ENCODE measurements around the gene CMTR1.

CMTR1 gene

DNA sequence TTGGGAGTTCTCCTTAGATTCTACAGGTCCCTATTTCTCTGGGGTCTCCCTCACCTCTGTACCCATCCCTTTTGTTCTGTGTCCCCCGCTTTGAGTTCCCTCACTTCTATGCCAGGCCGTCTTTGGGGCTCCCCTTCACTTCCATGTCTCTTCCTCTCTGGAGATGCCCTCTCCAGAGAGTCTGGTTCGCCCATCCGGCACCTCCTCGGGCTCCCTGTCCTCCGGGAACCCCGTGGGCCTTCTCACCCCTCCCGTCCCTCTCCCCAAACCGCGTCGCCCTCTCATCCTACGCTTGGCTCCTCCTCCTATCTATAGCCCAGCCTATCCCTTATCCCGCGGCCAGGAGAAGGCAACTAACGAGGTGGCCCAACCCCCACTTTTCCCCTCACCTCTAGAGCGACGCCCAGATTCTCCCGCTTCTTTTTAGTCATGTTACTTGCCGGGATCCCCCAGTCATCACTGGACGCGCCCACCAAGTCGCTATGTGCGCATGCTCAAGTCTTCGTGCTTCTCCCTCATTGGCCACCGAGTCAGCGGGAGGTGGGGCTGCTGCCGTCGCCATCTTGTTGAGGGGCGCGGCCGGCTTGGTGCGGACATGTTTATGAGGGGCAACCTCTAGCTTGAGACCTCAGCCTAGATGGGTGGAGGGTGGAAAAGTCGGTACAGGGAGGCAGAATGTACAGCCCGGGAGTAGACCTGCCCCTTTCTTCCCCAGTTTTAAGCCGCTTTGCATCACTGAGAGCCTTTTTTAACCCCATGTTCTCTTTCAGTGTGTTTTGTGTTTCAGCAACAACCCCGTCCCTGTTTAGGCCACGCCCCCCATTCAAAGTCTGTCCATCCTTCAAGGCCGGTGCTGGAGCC, 66.6 kb downstream of the CMTR1 start, which contains the start of gene CCDC167 (continued):
- 0 out of 2 replicates have a peak, but pooled peaks have one; percentile 11 for TF ChIP-seq ZNF558 (tag by site-specific recombination; IDR thresholded peaks at IDR 0.05)
- TF ChIP-seq ZFP69B (tag by site-specific recombination; IDR thresholded peaks at IDR 0.05): peak; percentile 25; the same call in 1 of the 2 replicates
- no peak for TF ChIP-seq ZNF792 (tag by site-specific recombination; IDR thresholded peaks at IDR 0.05)
- peak; percentile 94 for TF ChIP-seq MEIS1 (CRISPR knock-in tag; IDR thresholded peaks at IDR 0.05; ENCODE audit: borderline replicate concordance)
- TF ChIP-seq RBAK (tag by site-specific recombination; IDR thresholded peaks at IDR 0.05): no peak
- 0 out of 2 replicates have a peak, but pooled peaks have one; percentile 33 for TF ChIP-seq ZNF777 (tag by site-specific recombination; IDR thresholded peaks at IDR 0.05; ENCODE audit: borderline replicate concordance)
- TF ChIP-seq ZNF621 (tag by site-specific recombination; IDR thresholded peaks at IDR 0.05): no peak
- TF ChIP-seq ZNF768 (tag by site-specific recombination; IDR thresholded peaks at IDR 0.05): no peak
- no peak for TF ChIP-seq ZNF529 (tag by site-specific recombination; IDR thresholded peaks at IDR 0.05; ENCODE audit: insufficient replicate concordance)
- TF ChIP-seq TCF7L2 (IDR thresholded peaks at IDR 0.05; ENCODE audit: borderline replicate concordance, low read depth, low read length): no peak
- no peak for TF ChIP-seq ZNF174 (tag by site-specific recombination; IDR thresholded peaks at IDR 0.05)
- TF ChIP-seq ZNF747 (tag by site-specific recombination; IDR thresholded peaks at IDR 0.05): no peak
- TF ChIP-seq IKZF3 (tag by site-specific recombination; IDR thresholded peaks at IDR 0.05): peak; percentile 84; the same call in 1 of the 2 replicates
- no peak for TF ChIP-seq ZNF292 (tag by site-specific recombination; IDR thresholded peaks at IDR 0.05; ENCODE audit: borderline replicate concordance, low read depth)
- TF ChIP-seq ZNF544 (tag by site-specific recombination; IDR thresholded peaks at IDR 0.05): no peak
- TF ChIP-seq ZNF670 (tag by site-specific recombination; IDR thresholded peaks at IDR 0.05; ENCODE audit: low read depth): no peak
- no peak for TF ChIP-seq PBX3 (CRISPR knock-in tag; IDR thresholded peaks at IDR 0.05)
- TF ChIP-seq ZNF433 (tag by site-specific recombination; IDR thresholded peaks at IDR 0.05; ENCODE audit: low read depth): no peak
- TF ChIP-seq ZNF473 (tag by site-specific recombination; IDR thresholded peaks at IDR 0.05): no peak
- TF ChIP-seq ZNF654 (tag by site-specific recombination; IDR thresholded peaks at IDR 0.05; ENCODE audit: low read depth): no peak
- no peak for TF ChIP-seq ZNF133 (tag by site-specific recombination; IDR thresholded peaks at IDR 0.05)
- no peak for TF ChIP-seq ZNF114 (tag by site-specific recombination; IDR thresholded peaks at IDR 0.05)
- TF ChIP-seq HOXD13 (CRISPR knock-in tag; IDR thresholded peaks at IDR 0.05; ENCODE audit: borderline replicate concordance): no peak
- TF ChIP-seq PRDM10 (tag by site-specific recombination; IDR thresholded peaks at IDR 0.05): peak; percentile 98
- TF ChIP-seq ZNF266 (tag by site-specific recombination; IDR thresholded peaks at IDR 0.05; ENCODE audit: low read depth): no peak
- TF ChIP-seq ZBTB10 (tag by site-specific recombination; IDR thresholded peaks at IDR 0.05): peak; percentile 88
- TF ChIP-seq KLF7 (tag by site-specific recombination; IDR thresholded peaks at IDR 0.05; ENCODE audit: borderline replicate concordance): peak; percentile 80; the same call in 1 of the 2 replicates
- no peak for TF ChIP-seq ZNF645 (tag by site-specific recombination; IDR thresholded peaks at IDR 0.05)
- no peak for TF ChIP-seq ZNF404 (tag by site-specific recombination; IDR thresholded peaks at IDR 0.05)
- no peak for TF ChIP-seq ZNF274 (IDR thresholded peaks at IDR 0.05; ENCODE audit: low read length)
- TF ChIP-seq ZNF274 (tag by site-specific recombination; IDR thresholded peaks at IDR 0.05; ENCODE audit: borderline replicate concordance): no peak
- no peak for TF ChIP-seq ZNF221 (tag by site-specific recombination; IDR thresholded peaks at IDR 0.05; ENCODE audit: borderline replicate concordance)
